SJCRH30 (cell line): Measurements from ENCODE around the gene HBZ. TPM values are rescaled to one million over a fixed set of nuclear protein-coding genes. Genes with fewer than 3 reads are reported as not detected.
"Not testable (repeated sequence)": the region's sequence is repeated elsewhere in the genome, so short reads cannot be mapped to it uniquely, and the experiment has no call there.

ENCODE experiments used
- DNase-seq, 2 experiments: peaks; one replicate each; pipeline ENCODE4 v3.0.0-alpha.2; 2015 to 2020
- H3K27ac ChIP-seq: fragments of 250-450 bp; sonication (Bioruptor Pico); 2 replicates; pipeline ENCODE4 v1.5.1; 2020; ENCODE audit warnings: mild to moderate bottlenecking, moderate library complexity
- H3K27me3 ChIP-seq: fragments of 250-450 bp; sonication (Bioruptor Pico); 2 replicates; pipeline ENCODE4 v1.5.1; 2020; ENCODE audit warnings: mild to moderate bottlenecking, moderate library complexity
- H3K36me3 ChIP-seq: fragments of 250-450 bp; sonication (Bioruptor Pico); 2 replicates; pipeline ENCODE4 v1.5.1; 2020; ENCODE audit warnings: mild to moderate bottlenecking, moderate library complexity
- H3K4me1 ChIP-seq: fragments of 250-450 bp; sonication (Bioruptor Pico); 2 replicates; pipeline ENCODE4 v1.5.1; 2020; ENCODE audit warnings: mild to moderate bottlenecking, moderate library complexity
- H3K4me3 ChIP-seq: fragments of 250-450 bp; sonication (Bioruptor Pico); 2 replicates; pipeline ENCODE4 v1.5.1; 2020; ENCODE audit warnings: mild to moderate bottlenecking, moderate library complexity
- H3K9me3 ChIP-seq: fragments of 250-450 bp; sonication (Bioruptor Pico); replicated peaks from 2 replicates; pipeline ENCODE4 v1.5.1; 2020; ENCODE audit warnings: mild to moderate bottlenecking, moderate library complexity
- total RNA-seq: library from RNA; depleted of rRNA; stranded (reverse); fragments of >200 nt; shearing (Covaris generic); gene quantifications from 2 replicates; pipeline ENCODE4 v1.2.3, GENCODE V29; 2014

HBZ gene
- total RNA-seq, 1 experiment from 2014 or later, result not detected

GRCh38 chr16:165539-166374, 13.3 kb downstream of the HBZ start, which contains the start of gene HBM:
Gene HBM (plus strand): TSS chr16:165978. CDS start chr16:165998, 20 bp downstream.
- H3K27me3 ChIP-seq, result no peaks in the 10 kb centered on the region
- H3K9me3 ChIP-seq, result no peaks in the 10 kb centered on the region
- H3K4me3 ChIP-seq, result no peak within 1 kb of the TSS

GRCh38 chr16:166375-167121, 14.1 kb downstream of the HBZ start:
- H3K9me3 ChIP-seq, result no peaks in the 10 kb centered on the region
- no peak for DNase-seq
- no peaks in the 10 kb centered on the region for H3K27me3 ChIP-seq
- H3K4me3 ChIP-seq, result no peak overlapping the region
- no peak overlapping the region for H3K27ac ChIP-seq
- no peaks in the 10 kb centered on the region for H3K4me1 ChIP-seq
- H3K36me3 ChIP-seq, result no peaks in the 10 kb centered on the region

More at GRCh38 chr16:165539-166374, 13.3 kb downstream of the HBZ start, which contains the start of gene HBM:
- no peaks in the 10 kb centered on the region for H3K36me3 ChIP-seq
- DNase-seq, result no peak
- no peak within 1 kb of the TSS for H3K27ac ChIP-seq
- no peaks in the 10 kb centered on the region for H3K4me1 ChIP-seq

GRCh38 chr16:167122-167690, 14.8 kb downstream of the HBZ start:
- H3K4me1 ChIP-seq, result no peaks in the 10 kb centered on the region
- no peaks in the 10 kb centered on the region for H3K36me3 ChIP-seq
- H3K27me3 ChIP-seq, result no peaks in the 10 kb centered on the region
- no peak overlapping the region for H3K27ac ChIP-seq
- H3K9me3 ChIP-seq, result no peaks in the 10 kb centered on the region
- DNase-seq, result no peak
- no peak overlapping the region for H3K4me3 ChIP-seq

GRCh38 chr16:168424-168823, 16.0 kb downstream of the HBZ start:
- no peak overlapping the region for H3K27ac ChIP-seq
- H3K36me3 ChIP-seq, result no peaks in the 10 kb centered on the region
- no peaks in the 10 kb centered on the region for H3K4me1 ChIP-seq
- no peak for DNase-seq
- H3K4me3 ChIP-seq, result no peak overlapping the region
- H3K27me3 ChIP-seq, result no peaks in the 10 kb centered on the region
- H3K9me3 ChIP-seq, result no peaks in the 10 kb centered on the region

DNA sequence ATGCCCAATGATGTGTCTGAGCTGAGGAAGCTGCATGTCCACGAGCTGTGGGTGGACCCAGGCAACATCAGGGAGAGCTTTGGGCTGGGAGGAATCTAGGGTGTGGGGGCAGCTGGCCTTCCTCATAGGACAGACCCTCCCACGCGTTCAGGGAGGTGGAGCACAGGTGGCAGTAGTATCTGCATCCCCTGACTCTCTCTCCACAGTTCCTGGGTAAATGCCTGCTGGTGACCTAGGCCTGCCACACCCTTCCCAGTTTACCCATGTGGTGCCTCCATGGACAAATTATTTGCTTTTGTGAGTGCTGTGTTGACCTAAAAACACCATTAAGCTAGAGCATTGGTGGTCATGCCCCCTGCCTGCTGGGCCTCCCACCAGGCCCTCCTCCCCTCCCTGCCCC, 16.6 kb downstream of the HBZ start:
- Histone ChIP-seq H3K36me3 (no peaks in the 10 kb centered on the region), H3K4me3 (no peak overlapping the region), H3K27me3 (no peaks in the 10 kb centered on the region), H3K4me1 (no peaks in the 10 kb centered on the region), H3K27ac (no peak overlapping the region), H3K9me3 (no peaks in the 10 kb centered on the region)
- no peak for DNase-seq

DNA sequence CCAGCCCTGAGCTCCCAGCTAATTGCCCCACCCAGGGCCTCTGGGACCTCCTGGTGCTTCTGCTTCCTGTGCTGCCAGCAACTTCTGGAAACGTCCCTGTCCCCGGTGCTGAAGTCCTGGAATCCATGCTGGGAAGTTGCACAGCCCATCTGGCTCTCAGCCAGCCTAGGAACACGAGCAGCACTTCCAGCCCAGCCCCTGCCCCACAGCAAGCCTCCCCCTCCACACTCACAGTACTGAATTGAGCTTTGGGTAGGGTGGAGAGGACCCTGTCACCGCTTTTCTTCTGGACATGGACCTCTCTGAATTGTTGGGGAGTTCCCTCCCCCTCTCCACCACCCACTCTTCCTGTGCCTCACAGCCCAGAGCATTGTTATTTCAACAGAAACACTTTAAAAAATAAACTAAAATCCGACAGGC, 17.7 kb downstream of the HBZ start:
- H3K4me3 ChIP-seq, H3K36me3 ChIP-seq, H3K27ac ChIP-seq, H3K4me1 ChIP-seq, H3K27me3 ChIP-seq, H3K9me3 ChIP-seq: not testable (repeated sequence)
- DNase-seq, result peak; percentile 43 to 46

- H3K36me3 ChIP-seq, result no peaks in the 10 kb centered on the region
- no peak for DNase-seq
- H3K27me3 ChIP-seq, result no peaks in the 10 kb centered on the region
Measured at GRCh38 chr16:170788-171187, 18.3 kb downstream of the HBZ start.

GRCh38 chr16:172374-172941, 20.0 kb downstream of the HBZ start, which contains the start of gene HBA2:
Gene HBA2 (plus strand): TSS chr16:172876. CDS start chr16:172913, 37 bp downstream.
- H3K4me1 ChIP-seq, H3K4me3 ChIP-seq, DNase-seq, H3K27me3 ChIP-seq, H3K27ac ChIP-seq, H3K36me3 ChIP-seq, H3K9me3 ChIP-seq: not testable (repeated sequence)

More at GRCh38 chr16:170788-171187, 18.3 kb downstream of the HBZ start:
- H3K27ac ChIP-seq, result no peak overlapping the region
- H3K4me1 ChIP-seq, result no peaks in the 10 kb centered on the region
- H3K4me3 ChIP-seq, result no peak overlapping the region
- no peaks in the 10 kb centered on the region for H3K9me3 ChIP-seq

DNA sequence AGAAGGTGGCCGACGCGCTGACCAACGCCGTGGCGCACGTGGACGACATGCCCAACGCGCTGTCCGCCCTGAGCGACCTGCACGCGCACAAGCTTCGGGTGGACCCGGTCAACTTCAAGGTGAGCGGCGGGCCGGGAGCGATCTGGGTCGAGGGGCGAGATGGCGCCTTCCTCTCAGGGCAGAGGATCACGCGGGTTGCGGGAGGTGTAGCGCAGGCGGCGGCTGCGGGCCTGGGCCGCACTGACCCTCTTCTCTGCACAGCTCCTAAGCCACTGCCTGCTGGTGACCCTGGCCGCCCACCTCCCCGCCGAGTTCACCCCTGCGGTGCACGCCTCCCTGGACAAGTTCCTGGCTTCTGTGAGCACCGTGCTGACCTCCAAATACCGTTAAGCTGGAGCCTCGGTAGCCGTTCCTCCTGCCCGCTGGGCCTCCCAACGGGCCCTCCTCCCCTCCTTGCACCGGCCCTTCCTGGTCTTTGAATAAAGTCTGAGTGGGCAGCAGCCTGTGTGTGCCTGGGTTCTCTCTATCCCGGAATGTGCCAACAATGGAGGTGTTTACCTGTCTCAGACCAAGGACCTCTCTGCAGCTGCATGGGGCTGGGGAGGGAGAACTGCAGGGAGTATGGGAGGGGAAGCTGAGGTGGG, 20.9 kb downstream of the HBZ start:
- not testable (repeated sequence) for H3K27me3 ChIP-seq, H3K36me3 ChIP-seq, H3K4me3 ChIP-seq, H3K9me3 ChIP-seq, H3K27ac ChIP-seq, DNase-seq, H3K4me1 ChIP-seq

GRCh38 chr16:173928-174769, 21.7 kb downstream of the HBZ start:
- not testable (repeated sequence) for H3K27me3 ChIP-seq, H3K9me3 ChIP-seq, H3K4me3 ChIP-seq, H3K36me3 ChIP-seq, H3K27ac ChIP-seq, H3K4me1 ChIP-seq
- DNase-seq, result peak; percentile 29 to 36

GRCh38 chr16:175011-175949, 22.8 kb downstream of the HBZ start:
- H3K4me3 ChIP-seq, result no peak overlapping the region
- no peaks in the 10 kb centered on the region for H3K36me3 ChIP-seq
- no peaks in the 10 kb centered on the region for H3K4me1 ChIP-seq
- no peak overlapping the region for H3K27ac ChIP-seq
- no peaks in the 10 kb centered on the region for H3K9me3 ChIP-seq
- H3K27me3 ChIP-seq, result no peaks in the 10 kb centered on the region
- DNase-seq, result no peak

GRCh38 chr16:176006-176405, 23.6 kb downstream of the HBZ start:
- not testable (repeated sequence) for H3K9me3 ChIP-seq, H3K4me1 ChIP-seq, H3K36me3 ChIP-seq, H3K4me3 ChIP-seq, H3K27ac ChIP-seq, H3K27me3 ChIP-seq, DNase-seq
